Endometrial microvascular endothelial cells (primary cell): ENCODE results near the gene POGK. TPM values are rescaled to one million over a fixed set of nuclear protein-coding genes. Genes with fewer than 3 reads are reported as not detected.
"Not testable (repeated sequence)": the region's sequence is repeated elsewhere in the genome, so short reads cannot be mapped to it uniquely, and the experiment has no call there.

Source experiments
- in situ Hi-C: cut with HindIII; loops from 2 replicates; pipeline ENCODE4 v1.10.0; 2017; ENCODE audit warnings: low sequenced_read_pairs, low pct_unique_long_range_greater_than_20kb; ENCODE audit errors: inconsistent ontology term
- total RNA-seq: library from RNA; depleted of rRNA; stranded (reverse); fragments of >200 nt; gene quantifications from one replicate; pipeline ENCODE4 v1.2.3, GENCODE V29; 2015; ENCODE audit errors: inconsistent ontology term

POGK gene
- total RNA-seq, 1 donor from 2014 or later, result 23.6 TPM

DNA sequence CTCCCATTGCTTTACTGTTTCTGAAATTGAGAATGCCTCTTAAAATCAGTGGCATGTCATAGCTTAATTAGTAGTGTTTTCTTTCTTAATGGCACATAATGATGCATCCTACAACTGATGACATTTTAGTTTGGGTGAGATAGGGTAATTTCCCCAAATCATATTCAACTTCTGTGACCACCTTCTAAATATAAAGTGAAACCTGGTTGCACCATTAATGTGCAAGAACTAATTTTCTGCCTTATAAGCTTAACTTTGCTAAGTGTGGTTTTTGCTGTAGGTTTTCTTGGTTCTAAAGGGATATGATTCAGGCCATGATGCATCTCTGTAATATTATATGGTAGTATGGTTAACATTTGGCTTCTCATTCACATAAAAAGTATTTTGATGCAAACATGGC is 8.9 kb downstream of the POGK start:
- in situ Hi-C loops, result no loop called here

DNA sequence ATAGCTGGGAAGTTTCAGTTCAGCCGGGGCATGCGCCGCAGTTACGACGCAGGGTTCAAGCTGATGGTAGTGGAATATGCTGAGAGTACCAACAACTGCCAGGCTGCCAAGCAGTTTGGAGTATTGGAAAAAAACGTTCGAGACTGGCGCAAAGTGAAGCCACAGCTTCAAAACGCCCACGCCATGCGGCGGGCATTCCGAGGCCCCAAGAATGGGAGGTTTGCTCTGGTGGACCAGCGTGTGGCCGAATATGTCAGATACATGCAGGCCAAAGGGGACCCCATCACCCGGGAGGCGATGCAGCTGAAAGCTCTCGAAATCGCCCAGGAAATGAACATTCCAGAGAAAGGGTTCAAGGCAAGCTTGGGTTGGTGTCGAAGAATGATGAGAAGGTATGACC is 9.9 kb downstream of the POGK start:
- in situ Hi-C loops, result no loop called here

DNA sequence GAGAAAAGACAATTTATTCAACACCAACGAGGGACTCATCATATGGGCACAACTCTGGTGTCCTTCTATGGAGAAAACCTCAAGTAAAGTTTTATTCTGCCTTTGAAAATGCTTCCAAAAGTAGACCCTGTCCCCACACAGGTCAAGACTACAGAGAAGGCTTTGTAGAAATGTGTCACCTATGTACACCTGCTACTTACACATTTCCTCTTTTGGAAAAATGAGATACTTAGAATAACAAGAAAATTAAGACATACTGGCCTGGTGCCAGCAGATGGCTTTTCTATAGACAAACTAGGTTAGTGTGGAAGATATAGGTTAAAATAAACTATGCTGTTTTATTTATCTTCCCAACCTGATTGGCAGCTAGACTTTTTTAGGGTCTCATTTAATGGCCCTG is 13.6 kb downstream of the POGK start:
- in situ Hi-C loops, result no loop called here

DNA sequence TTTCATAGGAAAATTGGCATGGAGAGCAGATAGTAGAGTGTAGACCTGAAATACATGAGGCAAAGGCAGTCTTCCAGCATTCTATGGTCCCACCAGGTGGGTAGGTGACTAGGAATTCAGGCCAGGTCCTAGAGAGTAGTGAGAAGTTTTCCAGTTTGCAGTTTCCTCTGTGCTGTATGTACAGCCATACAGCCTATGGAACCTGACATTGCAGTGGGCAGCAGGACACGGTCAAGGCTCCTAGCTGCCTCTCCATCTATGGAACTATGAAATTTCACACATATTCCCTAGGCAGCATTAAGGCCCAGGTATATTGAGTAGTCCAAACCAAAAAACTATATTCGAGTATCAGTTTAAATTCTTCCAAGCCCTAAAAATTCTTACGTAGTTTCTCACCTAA is 16.3 kb downstream of the POGK start:
- in situ Hi-C loops, result no loop called here

DNA sequence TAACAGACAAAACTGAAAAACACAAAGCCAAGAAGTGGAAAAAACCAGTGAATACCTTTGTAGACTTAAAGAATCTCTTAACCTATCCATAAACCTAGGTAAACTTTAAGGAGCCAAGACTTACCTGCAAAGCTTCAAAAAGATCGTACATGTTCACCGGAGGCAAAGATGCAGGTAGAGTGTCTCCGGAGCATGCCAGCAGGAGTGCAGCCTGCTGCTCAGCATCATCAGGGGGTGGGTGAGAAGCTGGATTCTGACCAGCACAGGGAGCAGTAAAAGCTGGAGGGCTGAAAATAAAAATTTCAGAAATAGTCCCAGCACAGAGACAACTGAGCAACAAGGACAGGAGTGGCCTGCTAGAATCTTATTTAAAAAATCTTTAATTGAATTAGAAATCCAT is 18.7 kb downstream of the POGK start:
- in situ Hi-C loops, result no loop called here

DNA sequence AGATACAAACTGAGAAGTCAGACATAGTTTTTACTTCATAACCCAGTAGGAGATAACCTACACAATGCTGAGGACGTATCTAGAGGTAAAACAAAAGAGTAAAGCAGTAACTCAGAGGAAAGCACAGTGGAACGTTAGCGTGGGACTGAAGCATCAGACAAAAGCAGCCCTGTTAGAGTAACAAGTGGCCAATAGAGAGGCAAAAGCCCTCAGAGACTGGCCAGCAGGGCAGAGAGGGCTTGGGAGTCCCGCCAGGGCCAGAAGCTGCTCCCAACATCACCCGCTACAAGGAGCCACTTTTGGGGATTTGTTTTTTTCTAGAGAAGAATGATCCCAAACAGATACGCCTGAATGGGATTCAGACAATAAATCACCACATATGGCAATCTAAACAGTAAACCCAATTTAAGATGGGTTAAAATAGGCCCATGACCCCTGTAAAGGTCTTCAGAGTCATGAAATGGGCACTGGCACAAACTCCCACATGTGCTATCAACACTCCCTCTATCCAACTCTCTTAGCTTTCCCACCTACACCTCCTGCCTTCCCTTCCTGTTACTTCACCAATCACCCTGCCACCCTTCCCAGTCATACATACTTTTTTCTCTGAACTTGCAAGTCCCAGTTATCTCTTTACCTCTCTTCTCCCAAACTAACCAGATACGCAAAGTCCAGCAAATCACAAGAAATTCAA is 19.6 kb downstream of the POGK start:
- in situ Hi-C loops, result no loop called here

DNA sequence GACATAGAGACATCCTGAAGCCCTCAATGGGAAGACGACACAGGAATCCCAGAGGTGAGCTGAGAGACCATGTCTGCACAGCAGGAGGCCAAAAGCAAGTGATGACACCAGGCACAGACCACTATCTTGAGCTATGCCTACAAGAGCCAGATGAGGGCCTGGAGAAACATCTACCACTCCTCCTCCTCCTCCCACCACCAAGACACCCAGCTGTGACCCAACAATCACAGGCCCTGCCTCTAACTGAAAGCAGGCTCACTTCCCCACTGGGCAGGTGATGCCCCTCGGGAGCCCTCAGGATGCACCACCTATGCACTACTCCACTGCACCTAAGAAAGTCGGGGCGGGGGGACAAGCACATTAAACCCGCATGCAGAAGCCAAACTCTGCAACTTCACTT is 20.3 kb downstream of the POGK start:
- in situ Hi-C loops, result no loop called here

DNA sequence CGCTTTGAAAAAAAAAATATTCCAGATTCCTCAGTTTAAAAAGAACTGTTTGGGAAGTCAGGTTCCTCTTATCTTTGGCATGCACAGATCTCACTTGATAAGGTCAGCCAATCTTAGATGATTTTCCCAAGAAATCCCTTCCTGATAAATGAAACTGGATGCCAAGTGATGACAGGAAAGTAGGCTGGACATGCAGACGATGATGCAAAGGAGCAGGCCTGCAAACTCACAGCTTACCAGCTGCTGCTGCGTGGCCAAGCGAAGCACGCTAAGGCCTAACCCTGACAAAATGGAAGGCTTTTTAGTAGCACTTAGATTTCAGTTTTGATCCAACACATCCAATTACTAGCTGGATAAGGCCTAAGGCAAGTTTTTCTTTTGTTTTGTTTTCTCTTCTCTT is 26.7 kb downstream of the POGK start:
- in situ Hi-C loops, result no loop called here

DNA sequence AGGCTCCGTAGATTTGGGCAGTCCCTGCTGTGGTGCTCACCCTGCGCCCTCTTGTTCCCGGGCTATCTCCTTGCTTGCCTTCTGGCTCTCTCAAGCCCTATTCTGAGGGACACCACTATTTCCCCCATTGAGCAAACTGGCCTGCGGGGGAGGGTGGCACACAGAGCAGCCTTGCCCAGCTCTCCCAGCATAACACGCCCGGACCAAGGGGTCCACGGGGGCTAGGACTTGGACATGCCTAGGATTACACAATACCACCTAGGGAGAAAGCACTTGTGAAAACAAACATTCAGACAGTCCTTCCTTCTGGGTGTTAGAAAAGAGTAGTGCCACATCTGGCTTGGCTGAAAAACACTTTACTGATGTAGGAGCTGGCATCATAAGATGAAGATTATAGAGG is 29.4 kb downstream of the POGK start:
- in situ Hi-C loops, result no loop called here

DNA sequence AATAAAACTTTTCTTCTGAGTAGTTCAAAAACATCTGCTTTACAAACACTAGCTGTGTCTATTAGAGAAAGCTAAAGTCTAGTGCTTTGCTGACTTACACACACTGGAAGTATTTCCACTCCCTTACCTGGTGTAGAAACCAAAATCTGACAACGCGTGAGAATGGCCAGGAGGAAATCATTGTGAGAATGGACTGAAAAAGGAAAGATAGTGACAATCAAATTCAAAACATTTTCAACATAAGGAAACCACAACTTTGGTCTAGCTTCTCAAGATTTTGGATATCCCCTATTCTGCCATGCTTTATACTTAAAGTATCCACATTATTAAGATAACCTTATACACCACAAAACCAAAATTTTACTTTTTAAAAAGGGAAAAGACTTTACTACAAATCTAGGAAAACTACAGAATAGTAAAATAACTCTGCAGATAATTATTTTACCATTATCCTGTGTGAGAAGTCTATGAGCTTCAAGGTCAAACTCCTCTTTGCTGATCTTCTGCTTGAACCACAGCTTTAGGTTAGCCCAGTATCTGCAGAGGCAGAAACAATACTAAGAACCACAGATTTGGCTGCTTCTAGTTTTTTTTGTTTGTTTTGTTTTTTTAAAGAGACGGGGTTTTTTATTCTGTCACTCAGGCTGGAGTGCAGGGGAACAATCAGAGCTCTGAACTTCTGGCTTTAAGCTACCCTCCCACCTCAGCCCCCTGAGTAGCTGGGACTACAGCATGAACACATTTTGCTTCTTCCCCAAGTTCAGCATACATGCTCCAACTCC is 30.2 kb downstream of the POGK start:
- in situ Hi-C loops, result no loop called here

DNA sequence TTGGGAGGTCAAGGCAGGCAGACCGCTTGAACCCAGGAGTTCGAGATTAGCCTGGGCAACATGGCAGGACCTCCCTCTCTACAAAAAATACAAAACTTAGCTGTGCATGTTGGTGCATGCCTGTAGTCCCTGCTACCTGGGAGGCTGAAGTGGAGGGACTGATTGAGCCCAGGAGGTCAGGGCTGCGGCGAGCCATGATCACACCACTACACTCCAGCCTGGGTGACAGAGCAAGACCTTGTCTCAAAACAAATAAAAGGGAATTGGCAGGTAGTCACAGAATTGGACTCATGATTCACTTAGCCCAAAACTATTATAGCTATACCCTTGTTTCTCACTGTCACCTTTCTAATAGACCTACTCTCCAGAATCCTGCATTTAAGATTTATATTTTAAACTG is 31.3 kb downstream of the POGK start:
- in situ Hi-C loops, result no loop called here

DNA sequence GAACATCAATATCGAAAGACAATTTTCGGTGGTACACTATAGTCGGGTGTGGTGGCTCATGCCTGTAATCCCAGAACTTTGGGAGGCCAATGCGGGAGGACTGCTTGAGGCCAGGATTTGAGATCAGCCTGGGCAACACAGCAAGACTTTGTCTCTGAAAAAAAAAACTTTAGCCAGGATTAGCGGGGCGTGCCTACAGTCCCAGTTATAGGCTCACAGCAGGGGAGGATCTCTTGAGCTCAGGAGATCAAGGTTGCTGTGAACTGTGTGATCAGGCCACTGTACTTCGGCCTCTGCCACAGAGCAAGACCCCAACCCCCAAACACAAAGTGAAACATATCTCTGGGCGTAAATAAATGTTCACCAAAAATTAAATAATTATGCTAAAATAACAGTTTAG is 35.2 kb downstream of the POGK start:
- in situ Hi-C loops, result no loop called here

DNA sequence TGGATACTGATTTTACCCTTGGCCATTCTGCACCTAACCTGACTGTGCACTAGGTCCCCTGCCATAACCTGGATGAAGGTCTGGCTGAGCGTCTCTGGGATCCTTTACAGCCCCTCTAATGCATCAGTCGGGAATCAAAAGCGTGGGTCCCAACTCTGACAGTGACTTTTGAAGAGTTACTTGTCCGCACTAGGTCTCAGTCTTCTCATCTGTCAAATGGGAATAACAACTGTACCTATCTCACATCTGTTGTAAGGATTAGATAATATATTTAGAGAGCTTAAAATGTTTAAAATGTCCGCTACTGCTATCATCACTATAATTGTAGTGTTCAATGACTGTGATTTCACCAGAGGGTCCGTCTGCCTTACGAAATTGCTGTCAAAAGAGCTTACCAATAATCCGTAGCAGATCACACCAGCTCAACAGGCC is 36.0 kb downstream of the POGK start:
- in situ Hi-C loops, result no loop called here

DNA sequence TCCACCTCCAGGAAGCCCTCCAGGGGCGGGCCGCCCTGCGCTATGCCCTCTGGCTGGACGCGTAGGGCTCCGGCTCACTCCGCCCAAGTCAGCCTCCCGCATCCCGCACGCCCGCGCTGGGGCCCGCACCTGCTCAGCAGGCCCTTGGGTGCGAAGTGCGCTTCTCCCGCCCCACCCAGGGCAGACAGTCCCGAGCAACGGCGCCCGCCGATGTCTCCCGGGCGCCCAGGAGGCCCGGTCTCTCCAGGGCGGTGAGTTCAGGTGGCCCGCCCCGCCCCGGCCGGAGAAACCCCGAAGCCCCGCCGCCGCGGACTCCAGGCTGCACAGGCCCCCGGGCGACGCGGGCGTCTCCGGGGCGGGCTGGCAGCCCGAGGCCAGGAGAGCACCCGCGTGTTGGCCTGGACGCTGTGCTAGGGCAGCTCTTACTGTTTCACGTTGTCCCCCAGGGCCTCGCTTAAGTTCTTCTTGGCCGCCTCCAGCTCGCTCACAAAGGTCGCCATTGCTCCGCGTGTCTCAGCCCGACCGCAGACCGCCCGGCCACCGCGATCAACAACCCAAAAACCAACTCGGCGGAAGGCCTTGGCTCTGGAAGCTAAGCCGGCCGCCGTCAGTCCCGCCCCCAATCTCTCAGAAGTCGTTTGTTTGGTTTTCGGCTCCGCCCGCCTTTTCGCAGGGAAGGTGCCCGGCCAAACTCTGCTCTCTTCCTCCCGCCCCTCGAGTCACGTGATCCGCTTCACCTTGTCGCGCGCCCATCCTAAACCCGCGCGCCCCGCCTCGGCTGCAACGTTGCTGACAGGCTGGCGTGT is 36.7 kb downstream of the POGK start, which contains the start of gene TADA1:
Gene TADA1 (minus strand): TSS at position 531 of the 806 bp plus-strand sequence. CDS start 31 bp downstream, at position 500.
- in situ Hi-C loops, result no loop called here

DNA sequence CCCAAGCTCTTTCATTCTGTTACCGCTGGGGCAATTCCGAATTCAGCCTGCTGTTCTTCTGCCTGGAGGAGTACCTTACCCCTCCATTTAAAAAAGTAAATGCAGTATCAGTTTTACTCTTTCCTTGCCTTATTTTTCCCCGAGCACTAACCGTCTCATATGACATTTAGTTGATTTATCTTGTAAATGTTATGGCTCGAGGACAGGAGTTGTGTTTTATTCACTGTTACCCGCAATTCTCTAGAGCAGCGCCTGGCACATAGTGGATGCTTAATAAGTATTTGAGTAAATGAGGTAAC is 37.2 kb downstream of the POGK start:
- in situ Hi-C loops, result no loop called here

DNA sequence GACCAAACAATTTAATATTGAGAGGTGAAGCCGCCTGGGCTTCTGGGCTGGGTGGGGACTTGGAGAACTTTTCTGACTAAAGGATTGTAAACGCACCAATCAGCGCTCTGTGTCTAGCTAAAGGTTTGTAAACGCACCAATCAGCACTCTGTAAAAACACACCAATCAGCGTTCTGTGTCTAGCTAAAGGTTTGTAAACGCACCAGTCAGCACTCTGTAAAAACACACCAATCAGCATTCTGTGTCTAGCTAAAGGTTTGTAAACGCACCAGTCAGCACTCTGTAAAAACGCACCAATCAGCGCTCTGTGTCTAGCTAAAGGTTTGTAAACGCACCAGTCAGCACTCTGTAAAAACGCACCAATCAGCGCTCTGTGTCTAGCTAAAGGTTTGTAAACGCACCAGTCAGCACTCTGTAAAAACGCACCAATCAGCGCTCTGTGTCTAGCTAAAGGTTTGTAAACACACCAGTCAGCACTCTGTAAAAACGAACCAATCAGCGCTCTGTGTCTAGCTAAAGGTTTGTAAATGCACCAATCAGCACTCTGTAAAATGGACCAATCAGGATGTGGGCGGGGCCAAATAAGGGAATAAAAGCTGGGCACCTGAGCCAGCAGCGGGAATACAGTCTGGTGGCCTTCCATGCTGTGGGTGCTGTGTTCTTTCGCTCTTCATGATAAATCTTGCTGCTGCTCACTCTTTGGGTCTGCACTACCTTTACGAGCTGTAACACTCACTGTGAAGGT is 39.1 kb downstream of the POGK start:
- in situ Hi-C loops, result not testable (repeated sequence)

DNA sequence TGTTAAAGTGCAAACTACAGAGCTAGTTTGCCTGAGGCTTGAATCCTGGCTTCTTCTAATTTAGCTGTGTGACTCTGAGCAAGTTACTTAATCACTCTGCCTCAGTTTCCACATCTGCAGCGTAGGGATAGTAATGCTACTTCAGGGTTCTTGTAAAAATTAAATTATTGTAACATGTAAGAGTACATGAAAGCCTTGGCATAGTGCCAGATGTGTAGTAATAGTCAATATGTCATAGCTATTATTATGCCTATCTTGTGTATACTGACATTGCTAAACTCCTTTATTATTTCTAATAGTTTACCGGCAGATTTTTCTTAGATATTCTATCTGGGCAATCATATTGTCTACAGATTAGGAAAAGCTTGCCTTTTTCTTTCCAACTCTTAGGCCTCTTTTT is 43.6 kb downstream of the POGK start:
- in situ Hi-C loops, result no loop called here

DNA sequence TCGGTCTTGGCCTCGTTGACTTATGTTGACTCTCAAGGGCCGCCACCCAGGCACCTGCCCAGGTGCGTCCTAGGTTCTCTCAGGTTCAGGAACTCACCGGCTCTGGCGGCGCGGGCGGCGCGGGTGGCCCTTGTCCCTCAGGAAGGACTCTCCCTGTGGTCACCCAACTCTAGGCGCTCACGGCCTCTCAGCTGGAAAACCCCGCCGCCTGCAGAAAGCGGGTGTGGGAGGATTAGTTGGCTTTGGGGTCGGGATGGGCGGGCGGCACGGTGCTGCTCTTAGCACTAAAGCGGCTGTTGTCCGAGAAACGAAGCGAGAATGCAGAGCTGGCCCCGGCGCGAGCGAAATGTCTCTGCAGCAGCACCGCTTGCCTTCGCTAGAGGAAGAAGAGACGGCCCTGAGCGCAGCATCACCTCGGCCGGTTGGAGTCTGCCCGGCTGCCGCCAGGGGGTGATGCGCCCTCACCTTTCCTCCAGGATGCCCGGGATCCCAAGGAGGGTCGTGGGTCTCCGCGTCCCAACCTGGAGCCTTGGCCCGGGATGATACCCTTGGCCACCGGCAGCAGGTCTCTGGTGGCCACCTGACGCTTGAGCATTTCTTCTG is 44.9 kb downstream of the POGK start:
- in situ Hi-C loops, result no loop called here

DNA sequence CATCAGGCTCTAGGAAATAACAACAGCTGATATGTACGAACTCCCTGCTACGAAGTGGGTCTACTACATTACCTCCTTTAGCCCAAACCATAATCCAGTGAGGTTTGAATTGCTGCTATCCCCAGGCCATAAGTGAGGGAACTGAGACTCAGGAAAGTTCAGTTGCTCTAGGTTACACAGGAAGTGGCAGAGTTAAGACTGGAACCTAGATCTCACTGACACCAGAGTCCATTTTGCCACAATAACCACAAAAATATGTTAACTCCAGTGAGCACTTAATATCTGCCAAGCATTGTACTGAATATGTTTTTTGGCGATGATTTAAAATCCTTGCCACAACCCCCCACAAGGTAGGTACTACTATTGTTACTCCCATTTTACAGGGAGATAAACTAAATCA is 45.7 kb downstream of the POGK start:
- in situ Hi-C loops, result no loop called here
